Hematopoietic multipotent progenitor cell treated with erythropoietin and hydrocortisone succinate and interleukin-3 and kit ligand, for 4 days (in vitro differentiated cells): ENCODE results near the gene C17orf78.
"Not testable (repeated sequence)": the region's sequence is repeated elsewhere in the genome, so short reads cannot be mapped to it uniquely, and the experiment has no call there.

Experiments
- DNase-seq: peaks from one replicate; pipeline ENCODE4 v3.0.0-alpha.2; 2015

The C17orf78 gene

DNA sequence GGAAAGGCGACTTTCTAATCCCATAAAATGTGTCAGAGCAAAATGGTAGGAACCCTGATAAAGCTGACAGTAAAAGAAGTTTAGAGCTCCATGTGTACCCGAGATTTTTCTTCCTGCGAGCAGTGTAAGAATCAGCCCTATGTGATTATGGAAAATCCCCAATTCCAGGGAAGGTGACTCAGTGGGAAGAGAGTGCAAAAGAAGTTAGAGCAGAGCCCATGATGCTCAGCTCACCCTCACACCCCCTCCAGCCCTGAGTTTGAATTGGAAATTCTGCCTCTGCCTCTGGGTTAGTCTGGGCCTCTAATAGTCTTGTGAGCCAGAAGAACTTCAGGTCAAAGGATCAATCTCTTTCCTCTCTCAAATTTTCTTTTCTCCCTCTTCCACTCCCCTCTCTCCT, 12.5 kb downstream of the C17orf78 start:
- no peak for DNase-seq

DNA sequence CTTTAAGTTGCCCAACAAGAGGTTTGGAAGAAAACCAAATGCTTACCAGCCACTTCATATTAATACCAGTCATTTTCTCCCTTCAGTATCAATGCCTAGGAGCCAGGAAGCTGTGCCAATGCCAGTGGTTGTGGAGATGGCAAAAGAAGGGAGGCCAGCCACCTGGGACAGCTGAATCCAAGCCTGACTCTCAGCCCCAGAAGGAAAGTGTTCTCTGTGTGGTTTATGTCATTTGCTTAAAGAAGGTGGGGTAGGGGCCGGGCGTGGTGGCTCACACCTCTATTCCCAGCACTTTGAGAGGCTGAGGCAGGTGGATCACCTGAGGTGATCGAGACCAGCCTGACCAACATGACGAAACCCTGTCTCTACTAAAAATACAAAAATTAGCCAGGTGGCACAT, 13.4 kb downstream of the C17orf78 start:
- DNase-seq = no peak

GRCh38 chr17:37391146-37391545, 15.4 kb downstream of the C17orf78 start:
- DNase-seq = peak; percentile 41

DNA sequence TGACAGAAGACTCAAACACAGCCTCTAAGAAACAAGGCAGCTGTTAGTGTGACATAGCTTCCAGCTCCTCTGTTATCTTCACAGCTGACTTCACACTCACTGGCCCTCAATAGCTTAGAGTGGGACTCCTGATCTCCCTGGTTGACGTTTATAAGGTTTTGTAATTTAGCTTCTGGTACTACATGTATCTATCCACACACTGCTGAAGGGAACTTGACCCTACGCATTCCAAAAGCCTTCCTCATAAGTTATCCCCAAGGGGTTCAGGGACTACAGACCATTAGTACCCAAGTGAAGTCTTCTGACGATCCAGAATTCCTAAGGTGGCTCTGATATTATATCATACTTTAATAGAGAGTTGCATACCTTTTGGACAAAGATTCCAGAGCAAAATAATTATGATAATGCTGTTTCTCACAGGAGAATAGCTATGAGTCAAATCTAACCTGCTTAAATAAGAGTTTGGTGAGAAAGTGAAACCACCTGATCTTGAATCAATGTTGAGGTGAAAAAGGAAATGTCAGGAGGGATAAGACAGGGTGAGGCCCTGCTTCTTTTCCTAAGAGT, 16.3 kb downstream of the C17orf78 start:
- DNase-seq = no peak

DNA sequence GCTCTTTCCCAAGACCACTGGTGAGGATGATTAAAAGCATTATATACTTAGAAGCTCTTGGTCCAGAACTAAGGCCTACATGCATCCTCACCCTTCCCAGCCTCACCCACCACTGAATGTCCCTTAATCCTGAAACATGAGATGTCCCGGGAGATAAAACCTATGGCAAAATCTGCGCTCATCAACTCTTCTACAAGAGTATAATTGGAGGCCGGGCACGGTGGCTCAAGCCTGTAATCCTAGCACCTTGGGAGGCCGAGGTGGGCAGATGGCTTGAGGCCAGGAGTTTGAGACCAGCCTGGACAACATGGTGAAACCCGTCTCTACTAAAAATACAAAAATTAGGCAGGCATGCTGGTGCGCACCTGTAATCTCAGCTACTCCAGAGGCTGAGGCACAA, 17.6 kb downstream of the C17orf78 start:
- no peak for DNase-seq

GRCh38 chr17:37399265-37399803, 23.5 kb downstream of the C17orf78 start:
- no peak for DNase-seq

DNA sequence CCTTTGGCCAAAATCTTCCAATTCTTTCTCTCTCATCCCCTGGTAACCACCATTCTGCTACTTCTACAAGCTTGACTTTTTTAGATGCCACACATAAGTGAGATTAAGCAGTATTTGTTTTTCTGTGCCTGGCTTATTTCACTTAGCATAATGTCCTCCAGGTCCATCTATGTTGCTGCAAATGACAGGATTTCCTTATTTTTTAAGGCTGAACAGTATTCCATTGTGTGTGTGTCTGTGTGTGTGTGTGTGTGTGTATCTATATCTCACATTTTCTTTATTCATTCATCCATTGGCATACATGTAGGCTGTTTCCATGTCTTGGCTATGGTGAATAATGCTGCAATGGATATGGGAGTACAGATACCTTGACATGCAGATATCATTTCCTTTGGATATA, 24.7 kb downstream of the C17orf78 start:
- no peak for DNase-seq

GRCh38 chr17:37405522-37405921, 29.7 kb downstream of the C17orf78 start:
- DNase-seq = not testable (repeated sequence)

DNA sequence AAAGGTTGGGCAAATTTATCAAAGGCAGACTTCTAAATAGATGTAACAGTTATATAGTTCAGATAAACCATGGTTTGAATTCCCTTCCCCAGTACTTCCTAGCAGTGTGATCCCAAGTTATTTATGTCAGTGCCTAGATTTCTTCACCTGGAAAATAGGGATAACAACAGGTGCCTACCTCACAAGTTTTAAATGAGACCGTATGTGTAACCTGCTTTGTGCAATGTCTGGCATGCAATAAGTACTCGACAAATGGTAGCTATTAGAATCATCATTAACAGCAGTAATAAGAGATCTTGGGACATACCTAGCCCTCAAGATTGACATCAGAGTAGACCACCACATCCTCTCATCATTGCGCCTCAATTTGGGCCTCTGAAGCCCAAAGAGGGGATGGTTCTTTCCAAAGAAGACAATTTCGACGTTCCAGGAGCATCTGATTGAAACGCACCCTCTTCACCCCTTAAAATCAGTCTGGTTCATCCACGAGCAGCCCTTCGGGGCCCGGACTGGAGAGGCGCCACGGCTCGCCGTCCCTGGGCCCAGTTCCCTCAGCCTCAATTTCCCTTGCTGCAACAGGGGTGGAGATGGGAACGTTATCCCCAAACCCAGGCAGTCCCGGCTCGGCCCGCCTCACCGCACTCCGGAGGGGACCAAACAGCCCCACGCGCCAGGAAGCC, 30.3 kb downstream of the C17orf78 start:
- DNase-seq = no peak

DNA sequence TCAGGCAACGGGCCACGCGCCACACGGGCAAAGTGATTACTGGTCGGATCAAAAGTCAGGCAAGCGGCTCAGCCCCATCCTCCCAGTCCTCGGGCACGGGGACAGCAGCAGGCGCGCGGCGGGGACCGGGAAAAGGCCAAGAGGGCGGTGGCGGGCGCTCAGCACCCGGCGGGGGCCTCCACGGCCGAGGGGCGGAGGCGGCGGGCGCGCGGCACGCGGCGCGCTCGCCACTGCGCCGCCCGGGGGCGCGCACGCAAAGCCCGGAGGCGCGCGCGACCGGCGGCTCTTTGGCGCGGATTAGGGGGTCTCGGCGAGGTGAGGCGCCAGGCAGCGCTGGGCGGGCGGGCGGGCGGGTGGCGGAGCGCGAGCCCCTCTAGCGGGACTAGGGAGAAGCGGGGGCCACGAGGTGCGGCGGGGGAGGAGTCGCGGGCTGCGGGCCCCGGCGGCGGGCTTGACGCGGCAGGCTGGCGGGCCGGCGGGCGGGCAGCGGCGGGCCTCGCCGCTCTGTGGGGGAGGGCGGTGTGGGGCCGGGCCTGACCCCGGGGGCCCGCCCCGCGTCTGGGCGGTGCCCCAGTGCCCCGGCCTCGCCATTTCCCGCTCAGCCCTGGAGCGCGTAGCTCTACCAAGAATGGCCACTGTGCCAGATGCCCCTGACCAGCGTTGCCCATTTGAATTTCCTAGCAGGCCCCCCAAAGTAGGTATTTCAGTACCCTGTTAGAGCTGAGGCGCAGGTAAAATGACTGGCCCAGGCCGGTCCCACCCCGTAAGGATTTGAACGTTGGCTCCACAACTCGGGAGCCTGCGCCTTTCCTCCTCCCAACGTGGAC, 31.1 kb downstream of the C17orf78 start, which contains the start of the genes ACACA and TADA2A:
Gene ACACA, minus strand, starts transcription at position 202 of the 827 bp plus-strand sequence. CDS start 537 bp downstream, outside the sequence.
Gene TADA2A, plus strand, starts transcription at position 252 of the 827 bp plus-strand sequence. CDS start 4,480 bp downstream, outside the sequence.
- peak; percentile 95 for DNase-seq

DNA sequence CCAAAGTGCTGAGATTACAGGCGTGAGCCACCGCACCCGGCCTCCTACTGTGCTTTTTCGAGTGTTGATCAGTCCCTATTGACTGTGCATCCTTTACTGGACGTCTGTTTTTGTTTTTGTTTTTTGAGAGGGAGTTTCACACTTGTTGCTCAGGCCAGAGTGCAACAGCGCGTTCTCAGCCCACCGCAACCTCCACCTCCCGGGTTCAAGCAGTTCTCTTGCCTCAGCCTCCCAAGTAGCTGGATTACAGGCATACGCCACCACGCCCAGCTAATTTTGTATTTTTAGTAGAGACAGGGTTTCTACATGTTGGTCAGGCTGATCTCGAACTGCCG, 32.3 kb downstream of the C17orf78 start:
- DNase-seq = not testable (repeated sequence)

- no peak for DNase-seq
Measured at GRCh38 chr17:37410357-37410756, 34.6 kb downstream of the C17orf78 start.

GRCh38 chr17:37413875-37414519, 38.2 kb downstream of the C17orf78 start:
- peak; percentile 33 for DNase-seq

- DNase-seq = no peak
Measured at GRCh38 chr17:37417852-37418251, 42.1 kb downstream of the C17orf78 start.

DNA sequence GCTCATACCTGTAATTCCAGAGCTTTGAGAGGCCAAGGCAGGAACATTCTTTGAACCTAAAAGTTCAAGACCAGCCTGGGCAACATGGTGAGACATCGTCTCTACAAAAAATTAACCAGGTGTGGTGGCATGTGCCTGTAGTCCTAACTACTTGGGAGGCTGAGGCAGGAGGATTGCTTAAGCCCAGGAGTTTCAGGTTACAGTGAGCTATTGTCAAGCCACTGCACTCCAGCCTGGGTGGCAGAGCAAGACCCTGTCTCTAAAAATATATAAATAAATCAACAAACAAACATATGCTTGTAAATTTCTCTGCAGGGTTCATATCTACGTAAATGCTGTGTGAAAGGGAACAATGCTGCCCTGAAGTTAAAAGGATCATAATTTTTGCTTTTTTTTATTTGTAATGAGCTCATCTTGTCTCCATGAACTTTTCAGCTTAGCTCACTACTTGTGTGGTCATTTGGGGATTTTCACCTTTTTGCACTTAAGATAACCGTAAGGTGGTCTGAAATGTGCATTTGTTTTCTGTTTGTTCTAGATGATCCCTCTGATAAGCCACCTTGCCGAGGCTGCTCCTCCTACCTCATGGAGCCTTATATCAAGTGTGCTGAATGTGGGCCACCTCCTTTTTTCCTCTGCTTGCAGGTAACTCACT, 47.3 kb downstream of the C17orf78 start:
- DNase-seq = no peak

GRCh38 chr17:37425268-37425667, 49.5 kb downstream of the C17orf78 start:
- DNase-seq = no peak

- DNase-seq = no peak
Measured at GRCh38 chr17:37429039-37429438, 53.3 kb downstream of the C17orf78 start.

GRCh38 chr17:37429453-37429852, 53.7 kb downstream of the C17orf78 start:
- DNase-seq = no peak

GRCh38 chr17:37430051-37430627, 54.4 kb downstream of the C17orf78 start:
- no peak for DNase-seq

DNA sequence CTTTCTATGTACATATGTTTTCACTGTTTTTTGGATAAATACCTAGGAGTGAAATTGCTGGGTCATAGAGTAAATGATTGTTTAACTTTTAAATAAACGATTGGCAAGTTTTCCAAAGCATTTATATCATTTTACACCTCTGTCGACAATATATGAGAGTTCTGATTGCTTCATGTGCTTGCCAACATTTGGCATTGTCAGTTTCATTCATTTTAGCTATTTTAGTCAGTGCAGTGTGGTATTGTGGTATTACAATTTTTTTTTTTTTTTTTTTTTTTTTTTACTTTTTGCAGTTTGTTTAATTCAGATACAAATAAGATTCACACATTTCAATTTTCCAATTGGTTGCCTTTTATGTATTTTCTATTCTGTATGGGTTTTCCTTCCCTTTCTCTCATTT, 56.9 kb downstream of the C17orf78 start:
- DNase-seq = no peak

DNA sequence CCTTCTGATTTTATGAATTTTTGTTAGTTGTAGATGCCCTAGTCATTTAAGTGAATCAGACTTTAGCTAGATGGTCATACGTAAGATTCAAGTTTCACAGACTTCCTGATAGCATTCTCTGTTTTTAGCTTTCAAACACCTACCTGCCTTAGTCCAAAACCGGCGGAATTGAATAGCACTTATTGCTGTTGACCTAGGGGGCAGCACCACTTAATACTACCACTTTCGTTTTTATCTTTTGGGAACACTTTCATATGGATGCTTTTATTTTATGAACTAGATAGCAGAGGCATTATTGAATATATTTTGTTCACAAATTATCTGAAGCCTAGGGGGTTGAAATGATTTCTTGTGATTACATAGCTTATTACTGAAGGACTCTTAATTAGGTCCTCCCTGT, 62.4 kb downstream of the C17orf78 start:
- DNase-seq = peak; percentile 34

DNA sequence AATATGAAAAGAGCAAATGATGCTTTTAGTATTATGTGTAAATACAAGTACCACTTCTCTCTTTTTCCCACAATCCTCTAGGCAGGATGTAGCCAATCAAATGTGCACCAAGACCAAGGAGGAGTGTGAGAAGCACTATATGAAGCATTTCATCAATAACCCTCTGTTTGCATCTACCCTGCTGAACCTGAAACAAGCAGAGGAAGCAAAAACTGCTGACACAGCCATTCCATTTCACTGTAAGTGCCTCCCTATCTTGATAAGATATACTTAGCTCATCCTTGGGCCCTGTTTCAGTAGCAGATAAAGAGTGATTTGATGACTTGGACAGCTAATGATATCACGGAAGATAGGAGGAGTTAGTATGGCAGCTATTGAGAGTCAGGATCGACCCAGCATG, 64.6 kb downstream of the C17orf78 start:
- DNase-seq = peak; percentile 5
